ENCODE measurements around the gene TBC1D10A. TPM values are rescaled to one million over a fixed set of nuclear protein-coding genes. Genes with fewer than 3 reads are reported as not detected.

TBC1D10A gene
- total RNA-seq, 1 donor from 2014 or later, result 40.0 TPM

GRCh38 chr22:30320021-30320556 is 6.7 kb downstream of the TBC1D10A start:
- no peak for DNase-seq (ENCODE audit: low spot score)

DNA sequence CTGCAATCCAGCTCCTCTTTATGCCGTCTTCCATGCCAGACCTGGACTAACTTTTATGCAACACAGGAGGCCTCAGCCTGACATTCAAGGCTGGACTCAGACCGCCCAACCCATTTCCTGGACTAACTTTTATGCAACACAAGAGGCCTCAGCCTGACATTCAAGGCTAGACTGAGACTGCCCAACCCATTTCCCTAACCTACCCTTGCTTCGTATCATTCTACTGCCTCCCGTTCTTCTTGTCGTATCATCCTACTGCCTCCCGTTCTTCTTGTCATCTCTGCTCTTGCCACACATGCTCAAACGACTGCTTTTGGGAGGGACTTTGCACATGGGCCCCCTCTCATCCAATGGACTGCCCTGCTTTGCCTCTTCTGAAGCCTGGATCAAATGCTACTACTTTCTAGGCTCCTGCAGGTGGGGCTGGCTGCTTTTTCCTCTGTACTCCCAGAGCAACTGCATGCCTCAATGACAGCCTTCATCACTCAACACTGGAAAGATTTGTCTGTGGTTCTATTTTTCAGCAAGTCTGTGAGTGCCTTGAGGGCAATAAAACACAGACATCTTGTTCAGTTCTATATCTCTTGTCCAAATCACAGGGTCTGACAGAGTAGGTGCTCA is 7.8 kb downstream of the TBC1D10A start:
- DNase-seq (ENCODE audit: low spot score), result peak; percentile 68

- DNase-seq (ENCODE audit: low spot score), result no peak
Measured at GRCh38 chr22:30317778-30318177, 9.0 kb downstream of the TBC1D10A start.

GRCh38 chr22:30315962-30316576 is 10.7 kb downstream of the TBC1D10A start:
- DNase-seq (ENCODE audit: low spot score), result no peak

DNA sequence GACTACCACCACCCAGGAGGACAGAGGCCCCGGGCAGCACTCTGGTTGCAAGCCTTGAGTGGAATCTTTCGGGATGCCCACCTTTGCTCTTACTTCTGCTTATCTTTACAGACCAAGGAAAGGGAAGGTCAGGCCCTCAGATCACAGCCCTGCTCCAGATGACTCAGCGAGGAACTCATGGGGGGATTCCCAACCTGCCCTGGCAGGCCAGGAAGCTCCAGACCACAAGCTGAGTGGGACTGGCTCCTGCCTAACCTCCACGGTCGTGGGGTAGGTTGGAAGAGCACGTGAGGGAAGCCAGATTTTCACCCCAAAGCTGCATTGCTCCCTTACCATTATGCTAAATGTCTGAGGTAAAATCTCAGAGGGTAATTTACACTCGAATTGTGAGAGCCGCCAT is 11.8 kb downstream of the TBC1D10A start:
- no peak for DNase-seq (ENCODE audit: low spot score)

DNA sequence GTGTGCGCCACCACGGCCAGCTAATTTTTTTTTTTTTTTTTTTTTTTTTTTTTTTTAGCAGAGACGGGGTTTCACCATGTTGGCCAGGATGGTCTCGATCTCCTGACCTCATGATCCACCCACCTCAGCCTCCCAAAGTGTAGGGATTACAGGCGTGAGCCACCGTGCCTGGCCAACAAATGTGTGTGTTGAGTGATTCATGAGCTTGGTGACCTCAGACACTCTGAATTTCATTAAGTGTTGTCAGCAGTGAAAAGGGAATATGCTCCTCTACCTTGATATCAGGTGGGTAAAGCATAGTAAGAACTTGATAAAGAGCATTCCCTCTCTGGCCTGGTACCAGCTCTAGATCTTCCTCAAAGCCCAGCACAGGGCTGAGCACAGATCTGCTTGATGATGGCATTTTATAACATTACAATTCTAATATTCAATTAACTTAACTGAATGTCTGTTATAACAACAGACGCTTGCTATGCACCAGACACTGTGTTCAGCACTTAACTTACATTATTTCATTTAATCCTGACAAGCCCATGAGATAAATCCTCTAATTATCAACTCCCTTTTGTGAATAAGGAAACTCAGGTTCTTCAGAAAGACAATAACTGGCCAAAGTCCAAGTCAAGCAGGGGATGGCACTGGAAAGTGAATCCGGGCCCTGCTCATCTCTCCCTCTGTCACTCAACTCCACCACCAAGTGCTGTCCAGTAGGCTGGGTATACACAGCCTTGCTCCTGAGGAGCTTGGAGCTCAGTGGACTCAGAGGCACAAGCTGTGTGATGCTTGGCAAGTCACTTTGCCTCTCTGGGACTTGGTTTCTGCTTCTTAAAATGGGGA is 13.0 kb downstream of the TBC1D10A start:
- no peak for DNase-seq (ENCODE audit: low spot score)

DNA sequence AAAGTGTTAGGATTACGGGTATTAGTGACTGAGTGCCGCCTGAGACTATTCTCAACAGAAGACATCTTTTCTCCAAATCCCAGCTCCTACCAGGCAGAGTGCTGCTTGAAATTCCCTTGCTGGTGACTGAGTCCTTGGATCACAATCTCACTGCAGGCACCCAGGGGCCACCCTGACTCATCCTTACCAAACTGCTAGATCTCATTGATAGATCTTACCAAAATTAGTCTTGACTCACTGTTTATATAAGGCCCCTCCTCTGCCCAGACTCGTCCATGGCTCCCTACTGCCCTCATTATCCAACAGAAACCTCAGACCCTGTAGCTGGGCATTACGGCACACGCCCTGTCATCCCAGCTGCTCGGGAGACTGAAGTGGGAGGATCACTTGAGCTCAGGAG is 14.7 kb downstream of the TBC1D10A start:
- DNase-seq (ENCODE audit: low spot score), result peak; percentile 42

DNA sequence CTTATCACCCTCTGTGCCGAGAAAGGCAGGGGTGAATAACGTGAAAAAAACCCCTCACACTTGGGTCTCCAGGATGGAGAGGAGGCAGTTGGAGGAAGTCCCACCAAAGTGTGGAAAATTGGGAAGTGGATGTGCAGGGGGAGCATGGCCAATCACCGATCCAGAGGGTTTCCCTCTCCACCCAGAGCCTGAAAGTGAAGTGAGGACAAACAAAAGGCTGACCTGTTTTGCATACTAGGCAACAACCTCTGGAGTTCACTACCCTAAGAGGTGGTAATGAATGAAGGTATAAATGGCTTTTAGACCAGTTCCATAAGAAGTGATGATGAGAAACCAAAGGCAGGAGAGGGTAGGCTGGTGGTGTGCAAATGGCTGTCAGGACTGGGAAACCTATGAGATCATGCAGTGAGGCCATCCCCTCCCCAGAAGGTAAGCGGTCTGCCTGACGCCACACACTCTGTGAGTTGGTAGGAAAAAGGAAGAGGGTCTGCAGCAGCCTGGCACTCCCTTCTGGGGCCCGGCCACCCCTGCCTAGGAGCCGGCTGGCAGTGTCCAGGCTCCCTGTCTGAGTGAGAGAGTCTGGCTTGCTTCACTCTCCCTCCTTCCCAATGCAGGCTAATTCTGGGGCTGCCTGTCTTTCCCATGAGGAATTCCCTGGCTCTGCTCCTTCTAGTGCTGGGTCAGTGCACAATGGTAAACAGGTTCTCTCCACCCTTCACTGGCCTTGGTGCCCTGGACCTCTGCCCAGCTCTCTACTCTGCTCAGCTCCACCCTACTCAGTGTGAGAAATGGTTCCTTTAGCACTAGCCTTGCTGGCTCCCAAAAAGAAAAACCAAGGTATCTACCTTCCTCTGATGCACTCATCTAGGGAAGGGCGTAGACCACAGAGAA is 15.6 kb downstream of the TBC1D10A start:
- DNase-seq (ENCODE audit: low spot score), result peak; percentile 85

GRCh38 chr22:30309951-30310741 is 16.6 kb downstream of the TBC1D10A start:
- no peak for DNase-seq (ENCODE audit: low spot score)

DNA sequence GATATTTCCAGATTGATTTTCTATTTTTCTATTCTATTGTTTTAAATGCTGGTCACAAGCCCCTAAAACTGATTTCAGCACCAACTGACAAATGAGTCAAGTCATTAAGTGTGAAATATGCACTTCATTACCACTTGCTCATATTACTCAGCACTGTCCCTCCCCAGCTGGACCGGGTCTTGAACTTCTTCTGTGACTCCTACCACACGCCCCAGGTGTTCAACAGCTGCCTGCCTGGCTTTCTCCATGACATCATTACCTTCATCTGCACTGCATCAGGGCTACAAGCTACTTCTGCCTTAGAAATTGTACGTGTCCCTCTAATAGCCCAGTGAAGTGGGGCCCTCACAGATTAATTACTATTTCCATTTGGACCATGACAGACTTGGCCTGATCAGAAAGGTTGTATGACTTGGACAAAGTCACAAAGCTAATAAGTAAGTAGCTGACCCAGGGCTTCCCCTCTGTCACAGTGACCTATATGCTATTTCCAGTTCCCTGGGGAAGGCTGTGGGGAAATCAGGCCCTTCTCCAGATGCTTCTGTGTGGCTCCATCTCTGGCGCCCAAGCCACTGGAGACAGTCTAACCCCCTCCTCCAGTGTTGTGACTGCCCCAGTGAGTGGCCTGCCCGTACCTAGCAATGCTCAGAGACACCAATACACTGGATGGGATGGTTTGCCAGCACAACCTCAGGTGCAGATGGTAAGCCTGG is 18.1 kb downstream of the TBC1D10A start:
- no peak for DNase-seq (ENCODE audit: low spot score)

- no peak for DNase-seq (ENCODE audit: low spot score)
Measured at GRCh38 chr22:30308093-30308492, 18.6 kb downstream of the TBC1D10A start.

DNA sequence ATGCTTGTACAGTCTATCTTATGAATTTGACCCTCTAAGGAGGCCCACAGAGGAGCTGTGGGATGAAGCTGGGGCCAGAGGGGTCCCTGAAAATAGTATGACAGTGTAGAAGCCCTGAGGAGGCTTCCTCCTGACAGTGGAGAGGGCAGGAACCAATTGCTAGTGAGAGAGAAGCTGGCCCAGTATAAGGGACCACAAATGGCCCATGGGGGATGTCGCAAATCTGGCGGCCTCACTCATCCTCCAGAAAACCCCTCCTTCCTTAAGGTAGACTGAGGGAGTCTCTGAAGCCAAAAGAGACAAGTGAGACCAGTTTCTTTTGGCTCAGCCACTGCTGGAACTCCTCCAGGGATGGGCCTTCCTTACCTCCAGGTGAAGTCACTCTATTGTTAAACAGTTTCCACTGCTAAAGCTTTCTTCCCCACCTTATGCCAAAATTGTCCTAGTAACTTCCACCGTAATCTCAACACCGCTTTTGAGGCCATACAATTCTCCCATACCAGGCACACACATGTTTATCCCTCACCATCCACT is 19.6 kb downstream of the TBC1D10A start:
- no peak for DNase-seq (ENCODE audit: low spot score)

- no peak for DNase-seq (ENCODE audit: low spot score)
Measured at GRCh38 chr22:30306627-30307011, 20.1 kb downstream of the TBC1D10A start.

DNA sequence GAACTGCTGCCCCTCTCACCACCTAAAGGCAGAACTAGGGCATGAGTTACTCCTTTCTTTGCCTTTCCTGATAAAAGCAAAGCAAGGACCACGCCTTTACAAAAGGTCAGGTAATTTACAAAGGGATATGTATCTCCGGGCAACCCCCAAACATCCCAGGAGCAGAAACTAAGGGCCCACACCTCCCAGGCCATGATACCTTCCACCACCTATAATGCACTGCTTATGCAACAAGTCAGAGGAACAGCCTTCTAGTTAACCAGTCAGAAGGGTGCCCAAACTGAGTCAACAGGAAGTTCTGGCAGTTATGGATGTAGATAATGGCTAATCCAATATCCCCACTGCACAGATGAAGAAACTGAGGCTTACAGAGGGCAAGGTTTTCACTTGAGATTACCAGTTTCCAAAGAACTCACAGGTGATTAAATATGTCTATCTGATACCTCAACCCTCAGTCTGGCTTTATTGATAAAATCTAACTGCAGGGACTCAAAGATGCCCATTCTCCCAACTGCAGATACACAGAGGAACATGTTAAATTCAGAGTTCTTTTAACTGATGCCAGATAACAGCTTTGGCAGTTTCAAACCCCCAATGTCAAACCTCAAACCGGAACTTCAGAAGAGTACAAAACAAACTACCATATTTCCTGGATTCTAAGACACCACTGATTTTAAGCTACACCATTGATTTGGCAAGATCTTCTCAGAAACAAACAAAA is 20.7 kb downstream of the TBC1D10A start:
- no peak for DNase-seq (ENCODE audit: low spot score)

DNA sequence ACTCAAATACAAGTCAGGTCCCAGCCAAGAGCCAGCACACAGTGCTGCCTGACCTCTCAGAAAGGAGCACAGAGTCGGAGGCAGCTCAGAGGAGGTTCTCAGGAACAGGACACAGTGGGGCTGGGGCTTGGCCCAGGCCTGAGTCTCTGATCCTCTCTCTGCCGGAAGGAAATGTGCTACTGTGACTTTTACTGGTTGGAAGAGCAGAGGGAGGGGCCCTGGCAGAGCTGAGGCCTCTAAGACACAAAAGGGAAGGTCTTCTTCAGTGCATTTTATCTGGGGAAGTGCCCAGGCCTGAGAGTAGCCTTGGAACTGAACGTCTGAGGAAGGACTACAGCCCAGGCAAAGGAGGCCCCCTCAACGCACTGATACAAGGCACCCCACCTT is 21.2 kb downstream of the TBC1D10A start:
- peak; percentile 81 for DNase-seq (ENCODE audit: low spot score)

DNA sequence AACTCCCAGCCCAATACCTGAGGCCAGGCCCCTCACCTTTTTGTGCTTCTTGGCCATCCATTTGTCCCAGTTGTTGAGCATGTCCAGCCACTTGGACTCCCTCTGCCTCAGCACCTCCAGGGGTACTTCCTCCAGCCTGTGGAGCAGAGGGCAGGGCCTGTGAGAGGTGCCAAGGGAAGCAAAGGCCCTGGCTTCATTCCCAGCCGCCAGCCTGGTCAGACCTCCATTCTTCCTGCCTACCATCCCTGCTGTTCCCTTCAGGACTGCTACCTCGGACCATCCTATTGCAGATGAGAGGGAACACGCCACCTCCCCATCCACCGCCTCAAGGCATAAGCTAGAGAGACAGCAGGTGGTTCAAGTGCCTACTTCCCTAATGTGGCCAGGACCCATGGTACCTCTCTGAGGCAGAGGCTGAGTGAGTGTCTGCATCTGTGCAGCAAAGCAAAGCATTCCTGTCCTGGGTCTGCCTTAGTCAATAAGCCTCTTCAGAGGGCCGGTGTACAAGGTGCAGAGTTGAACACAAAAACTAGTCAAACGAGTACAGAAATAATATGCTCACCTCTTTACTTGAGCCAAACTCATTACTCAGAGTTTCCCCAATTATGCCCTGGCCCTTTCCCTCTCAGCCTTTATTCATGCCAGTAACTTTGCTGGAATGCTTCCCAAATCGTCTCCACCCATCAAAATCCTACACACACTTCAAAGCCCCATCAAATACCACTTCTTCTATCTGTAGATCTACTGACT is 22.1 kb downstream of the TBC1D10A start:
- DNase-seq (ENCODE audit: low spot score), result peak; percentile 51

DNA sequence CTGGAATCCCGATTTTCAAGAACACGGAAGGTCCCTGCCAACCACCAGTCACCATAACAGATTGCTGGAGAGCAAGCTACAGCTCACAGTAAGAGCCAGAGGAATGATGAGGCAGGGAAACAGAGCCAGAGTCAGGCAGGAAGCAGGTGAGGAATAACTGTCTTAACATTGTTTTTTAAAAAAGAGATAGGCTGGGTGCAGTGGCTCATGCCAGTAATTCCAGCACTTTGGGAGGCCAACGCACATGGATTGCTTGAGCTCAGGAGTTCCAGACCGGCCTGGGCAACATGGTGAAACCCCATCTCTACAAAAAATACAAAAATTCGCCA is 24.0 kb downstream of the TBC1D10A start:
- DNase-seq (ENCODE audit: low spot score), result no peak

- peak; percentile 95 for DNase-seq (ENCODE audit: low spot score)
Measured at GRCh38 chr22:30301995-30302809, 24.5 kb downstream of the TBC1D10A start.

Data from umbilical cord (tissue), 2 donors.